HepG2 (cell line): ENCODE results near the gene ZDHHC8. TPM values are rescaled to one million over a fixed set of nuclear protein-coding genes. Genes with fewer than 3 reads are reported as not detected.

ENCODE experiments used
- ATAC-seq: fragments of 200-7000 bp; cut with Tn5 transposase; 3 replicates; pipeline ENCODE4 v1.9.1; 2020; ENCODE audit warnings: mild to moderate bottlenecking, moderate library complexity
- BruUV-seq: library from RNA; stranded (reverse); fragments of 400-500 nt; replicated peaks from 2 replicates; lab custom pipeline; 2021; lab: Mats Ljungman, UMichigan
- CTCF ChIA-PET: fragments of 300-600 bp; formaldehyde crosslinking; extraction: SDS; loops from one replicate; lab custom pipeline; 2021; ENCODE audit warnings: low total read pairs, inconsistent platforms, low intra/inter-chr PET ratio; lab: Yijun Ruan, JAX
- POLR2A ChIA-PET: fragments of 350-600 bp; sonication (Branson Sonifier 250); formaldehyde crosslinking; loops from one replicate; lab custom pipeline; 2020; ENCODE audit warnings: antibody characterized with exemption, inconsistent platforms; lab: Yijun Ruan, JAX
- DNase-seq: peaks from one replicate; pipeline ENCODE4 v3.0.0-alpha.2; 2015; ENCODE audit warnings: low spot score
- FAIRE-seq: peaks from 3 replicates; lab custom pipeline; 2011; peaks lifted over from hg19 to GRCh38; lab: Jason Lieb, UNC
- H2AFZ ChIP-seq: one replicate; pipeline ENCODE4 v1.6.1; 2011; ENCODE audit warnings: low read length, inconsistent platforms
- H3K27ac ChIP-seq: fragments of 300-600 bp; 3 replicates; pipeline ENCODE4 v1.8.0; 2011; ENCODE audit warnings: mixed run types, mild to moderate bottlenecking, mixed read lengths, low read length, inconsistent platforms; ENCODE audit not compliant: insufficient read depth; ENCODE audit errors: extremely low read length
- H3K27me3 ChIP-seq, 2 experiments: fragments of 200-600 bp in 1 of 2; 2 replicates in 1 of 2; 3 replicates in 1 of 2; pipeline versions ENCODE4 v1.6.0 to v1.8.0; 2011; ENCODE audit warnings: low read length in 2 of 2, mild to moderate bottlenecking in 2 of 2, moderate library complexity in 2 of 2, inconsistent platforms in 1 of 2; ENCODE audit not compliant: insufficient read depth in 2 of 2, control insufficient read depth in 1 of 2
- H3K36me3 ChIP-seq, 2 experiments: fragments of 200-600 bp in 1 of 2; replicated peaks in 1 of 2; 2 replicates in 1 of 2; 3 replicates in 1 of 2; pipeline versions ENCODE4 v1.5.1 to v1.8.0; 2011; ENCODE audit warnings: low read length in 2 of 2, inconsistent platforms in 1 of 2; ENCODE audit not compliant: insufficient read depth in 2 of 2, control insufficient read depth in 1 of 2
- H3K4me1 ChIP-seq: 2 replicates; pipeline ENCODE4 v1.5.1; 2012; ENCODE audit warnings: low read length, inconsistent platforms; ENCODE audit not compliant: insufficient read depth
- H3K4me2 ChIP-seq: 2 replicates; pipeline ENCODE4 v1.6.0; 2011; ENCODE audit warnings: low read depth, low read length, inconsistent platforms
- H3K4me3 ChIP-seq, 3 experiments: fragments of 200-600 bp in 1 of 3; sonication (generic), shearing (Covaris generic) in 1 of 3; replicated peaks in 1 of 3; 2 replicates each; pipeline ENCODE4 v1.5.1; 2011 to 2016; ENCODE audit warnings: low read length in 3 of 3, inconsistent platforms in 2 of 3, low read depth in 2 of 3, mild to moderate bottlenecking in 2 of 3, control low read depth in 1 of 3, mixed read lengths in 1 of 3; ENCODE audit not compliant: insufficient read depth in 1 of 3
- H3K79me2 ChIP-seq: one replicate; pipeline ENCODE4 v1.6.1; 2011; ENCODE audit warnings: low read length, inconsistent platforms; ENCODE audit not compliant: insufficient read depth
- H3K9ac ChIP-seq: 2 replicates; pipeline ENCODE4 v1.6.0; 2011; ENCODE audit warnings: mild to moderate bottlenecking, low read depth, low read length, inconsistent platforms; ENCODE audit not compliant: insufficient read depth
- H3K9me3 ChIP-seq: 2 replicates; pipeline ENCODE4 v1.5.1; 2012; ENCODE audit warnings: mild to moderate bottlenecking, low read length
- H4K20me1 ChIP-seq: 2 replicates; pipeline ENCODE4 v1.6.0; 2011; ENCODE audit warnings: inconsistent platforms, mild to moderate bottlenecking, low read length, moderate library complexity; ENCODE audit not compliant: insufficient read depth
- DMTF1 ChIP-seq: sonication (generic); formaldehyde crosslinking; IDR thresholded peaks from 2 replicates; pipeline ENCODE4 v1.4.0; 2020; ENCODE audit warnings: mild to moderate bottlenecking, missing genetic modification reagents
- HOXA7 ChIP-seq: sonication (generic); formaldehyde crosslinking; IDR thresholded peaks from 2 replicates; pipeline ENCODE4 v1.8.1; 2022; ENCODE audit warnings: mild to moderate bottlenecking, missing genetic modification reagents, moderate library complexity
- KMT2A ChIP-seq: sonication (generic); formaldehyde crosslinking; IDR thresholded peaks from 2 replicates; pipeline ENCODE4 v1.4.0; 2020; ENCODE audit warnings: missing genetic modification reagents
- MAFK ChIP-seq, 2 experiments: IDR thresholded peaks in 1 of 2; conservative IDR thresholded peaks in 1 of 2; 2 replicates each; pipeline ENCODE4 v1.6.1; 2011; ENCODE audit warnings: improper control_type of control experiment in 2 of 2, low read length in 2 of 2
- MTF2 ChIP-seq: sonication (generic); formaldehyde crosslinking; IDR thresholded peaks from 2 replicates; pipeline ENCODE4 v1.5.0; 2020; ENCODE audit warnings: missing genetic modification reagents, borderline replicate concordance
- SPEN ChIP-seq: sonication (generic); formaldehyde crosslinking; IDR thresholded peaks from 2 replicates; pipeline ENCODE4 v1.5.1; 2020; ENCODE audit warnings: low read depth, mild to moderate bottlenecking, missing genetic modification reagents
- TMF1 ChIP-seq: sonication (generic); formaldehyde crosslinking; IDR thresholded peaks from 2 replicates; pipeline ENCODE4 v1.8.1; 2022; ENCODE audit warnings: low read depth, missing genetic modification reagents
- ZNF251 ChIP-seq: sonication (generic); formaldehyde crosslinking; IDR thresholded peaks from 2 replicates; pipeline ENCODE4 v1.9.0; 2021; ENCODE audit warnings: mild to moderate bottlenecking, missing genetic modification reagents
- ZNF326 ChIP-seq: sonication (generic); formaldehyde crosslinking; IDR thresholded peaks from 2 replicates; pipeline ENCODE4 v1.4.0; 2020; ENCODE audit warnings: missing genetic modification reagents, borderline replicate concordance
- ZNF460 ChIP-seq: sonication (generic); formaldehyde crosslinking; IDR thresholded peaks from 2 replicates; pipeline ENCODE4 v1.5.1; 2020; ENCODE audit warnings: missing genetic modification reagents, mild to moderate bottlenecking, borderline replicate concordance
- ZNF607 ChIP-seq: sonication (generic); formaldehyde crosslinking; IDR thresholded peaks from 2 replicates; pipeline ENCODE4 v1.5.1; 2020; ENCODE audit warnings: missing genetic modification reagents, mild to moderate bottlenecking, borderline replicate concordance
- WGBS: methylation state at CpG from one replicate; pipeline ENCODE4 v1.1.6; 2017; ENCODE audit warnings: low lambda C conversion rate; 5-methylcytosine and 5-hydroxymethylcytosine counted together
- in situ Hi-C: cut with HindIII; loops from 2 replicates; pipeline ENCODE4 v1.10.0; 2017; ENCODE audit warnings: low pct_unique_long_range_greater_than_20kb; ENCODE audit not compliant: extremely low pct_ligation_motif_present
- intact Hi-C: fragments of 100-400 bp; cut with micrococcal nuclease; formaldehyde crosslinking; loops from one replicate; pipeline ENCODE4 v1.10.0; 2022; ENCODE audit not compliant: unreplicated experiment
- polyA plus RNA-seq, 8 experiments: library from polyadenylated mRNA; depleted of rRNA in 3 of 8; stranded (reverse) in 7 of 8; unstranded in 1 of 8; fragments of >200 nt; fragmentation: Illumina TruSeq in 4 of 8; extraction: Trizol in 4 of 8; gene quantifications; 2 replicates each; pipeline versions ENCODE4 v1.2.1 to v1.2.3, GENCODE V29; 2011 to 2016; ENCODE audit warnings: low read depth in 4 of 8, missing spikeins in 1 of 8, mixed read lengths in 1 of 8; ENCODE audit not compliant: insufficient read depth in 1 of 8
- total RNA-seq, 5 experiments: library from RNA; depleted of rRNA; stranded (reverse); fragments of >200 nt; fragmentation: Illumina TruSeq; extraction: Trizol; gene quantifications; 2 replicates each; pipeline ENCODE4 v1.2.3, GENCODE V29; 2016; ENCODE audit warnings: low read depth in 1 of 5
- TF ChIP-seq, protein P1 (sequence below): sonication (generic); formaldehyde crosslinking; IDR thresholded peaks from 2 replicates; pipeline ENCODE4 v1.5.1; 2020; ENCODE audit warnings: missing genetic modification reagents, mild to moderate bottlenecking, borderline replicate concordance
- TF ChIP-seq, protein P2 (sequence below): sonication (generic); formaldehyde crosslinking; conservative IDR thresholded peaks from 2 replicates; pipeline ENCODE4 v1.8.0; 2022; ENCODE audit warnings: missing genetic modification reagents

ZDHHC8 gene
- total and polyA plus RNA-seq, 2 of the 13 experiments (the other 11 are each of a cell fraction or from before 2014, with no cell fraction given) = 7.5 to 21.3 TPM

- intact Hi-C loops = no loop called here
- peaks cover 17% of the 10 kb centered on the region for H3K79me2 ChIP-seq
- POLR2A ChIA-PET = no interaction called here
Observed at GRCh38 chr22:20137113-20137512, 5.5 kb downstream of the ZDHHC8 start.

DNA sequence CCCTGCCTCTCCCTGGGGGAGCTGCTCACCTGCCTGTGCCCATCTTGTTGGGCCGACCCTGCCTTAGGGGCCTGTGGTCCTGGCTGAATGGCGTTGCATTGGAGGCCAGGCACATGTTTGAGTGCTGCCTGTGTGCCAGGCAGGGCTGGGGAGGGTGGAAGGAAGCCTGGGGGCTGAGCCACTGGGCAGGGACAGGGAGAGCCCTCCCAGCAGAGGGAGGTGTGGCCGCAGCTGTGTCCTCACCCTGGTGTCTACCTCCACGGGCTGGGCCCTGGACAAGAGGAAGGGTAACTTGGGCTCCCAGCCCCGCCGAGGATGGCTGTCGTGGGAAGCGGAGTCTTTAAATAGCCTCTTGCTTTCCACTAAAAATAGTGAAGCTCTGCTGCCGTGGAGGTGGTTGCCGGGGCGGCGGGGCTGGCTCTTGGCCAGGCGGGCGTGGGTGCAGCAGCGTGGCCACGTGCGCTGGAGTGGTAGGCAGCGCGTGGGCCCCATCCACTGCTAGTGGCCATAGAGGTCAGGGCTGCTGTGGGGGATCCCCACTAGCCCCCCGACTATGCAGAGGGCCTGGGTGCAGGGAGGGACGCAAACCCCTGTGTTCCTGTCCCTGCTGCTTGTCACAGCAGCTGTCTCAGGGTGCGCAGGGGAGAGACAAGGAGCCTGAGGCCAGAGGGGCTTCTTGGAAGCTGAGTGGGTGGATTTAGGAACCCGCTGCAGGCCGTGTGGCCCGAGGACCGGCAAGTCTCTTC is 6.2 kb downstream of the ZDHHC8 start:
- no peak overlapping the region for H3K27ac ChIP-seq
- in situ Hi-C loops = no loop called here
- WGBS = 95% methylated on average over 23 of the region's 26 CpGs
- ATAC-seq = no peak
- H3K79me2 ChIP-seq = peaks cover 12% of the 10 kb centered on the region
- no peak overlapping the region for H3K4me3 ChIP-seq
- 0 out of 2 replicates have a peak, but pooled peaks cover 6% of the 10 kb centered on the region for H4K20me1 ChIP-seq
- peaks cover 1 to 5% of the 10 kb centered on the region in 2 experiments; a peak in 2 of 5 replicates for H3K36me3 ChIP-seq
- intact Hi-C loops = no loop called here
- H3K9me3 ChIP-seq = no peaks in the 10 kb centered on the region
- no peak overlapping the region for H2AFZ ChIP-seq
- no peak overlapping the region for H3K4me2 ChIP-seq
- no peak overlapping the region for H3K9ac ChIP-seq
- FAIRE-seq = no peak
- peaks cover 6% of the 10 kb centered on the region; the same call in 1 of the 2 replicates for H3K4me1 ChIP-seq
- no peak for DNase-seq
- H3K27me3 ChIP-seq = no peaks in the 10 kb centered on the region
- ChIA-PET POLR2A (no interaction called here), CTCF (no interaction called here)
- no TSS peak for BruUV-seq
- TF ChIP-seq KMT2A (CRISPR knock-in tag) (no peak), TMF1 (no peak), HOXA7 (CRISPR knock-in tag) (no peak), MTF2 (no peak), DMTF1 (no peak), ZNF251 (CRISPR knock-in tag) (no peak), ZNF607 (CRISPR knock-in tag) (no peak), MAFK (conservative IDR thresholded peaks at IDR 0.05 in 1 of 2, IDR thresholded peaks at IDR 0.05 in 1 of 2; ENCODE audit: low read length in 2 of 2) (no peak)
- TF ChIP-seq, protein P1, sequence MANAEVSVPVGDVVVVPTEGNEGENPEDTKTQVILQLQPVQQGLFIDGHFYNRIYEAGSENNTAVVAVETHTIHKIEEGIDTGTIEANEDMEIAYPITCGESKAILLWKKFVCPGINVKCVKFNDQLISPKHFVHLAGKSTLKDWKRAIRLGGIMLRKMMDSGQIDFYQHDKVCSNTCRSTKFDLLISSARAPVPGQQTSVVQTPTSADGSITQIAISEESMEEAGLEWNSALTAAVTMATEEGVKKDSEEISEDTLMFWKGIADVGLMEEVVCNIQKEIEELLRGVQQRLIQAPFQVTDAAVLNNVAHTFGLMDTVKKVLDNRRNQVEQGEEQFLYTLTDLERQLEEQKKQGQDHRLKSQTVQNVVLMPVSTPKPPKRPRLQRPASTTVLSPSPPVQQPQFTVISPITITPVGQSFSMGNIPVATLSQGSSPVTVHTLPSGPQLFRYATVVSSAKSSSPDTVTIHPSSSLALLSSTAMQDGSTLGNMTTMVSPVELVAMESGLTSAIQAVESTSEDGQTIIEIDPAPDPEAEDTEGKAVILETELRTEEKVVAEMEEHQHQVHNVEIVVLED (CRISPR knock-in tag) = no peak
- TF ChIP-seq, protein P2, sequence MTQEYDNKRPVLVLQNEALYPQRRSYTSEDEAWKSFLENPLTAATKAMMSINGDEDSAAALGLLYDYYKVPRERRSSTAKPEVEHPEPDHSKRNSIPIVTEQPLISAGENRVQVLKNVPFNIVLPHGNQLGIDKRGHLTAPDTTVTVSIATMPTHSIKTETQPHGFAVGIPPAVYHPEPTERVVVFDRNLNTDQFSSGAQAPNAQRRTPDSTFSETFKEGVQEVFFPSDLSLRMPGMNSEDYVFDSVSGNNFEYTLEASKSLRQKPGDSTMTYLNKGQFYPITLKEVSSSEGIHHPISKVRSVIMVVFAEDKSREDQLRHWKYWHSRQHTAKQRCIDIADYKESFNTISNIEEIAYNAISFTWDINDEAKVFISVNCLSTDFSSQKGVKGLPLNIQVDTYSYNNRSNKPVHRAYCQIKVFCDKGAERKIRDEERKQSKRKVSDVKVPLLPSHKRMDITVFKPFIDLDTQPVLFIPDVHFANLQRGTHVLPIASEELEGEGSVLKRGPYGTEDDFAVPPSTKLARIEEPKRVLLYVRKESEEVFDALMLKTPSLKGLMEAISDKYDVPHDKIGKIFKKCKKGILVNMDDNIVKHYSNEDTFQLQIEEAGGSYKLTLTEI (CRISPR knock-in tag) = no peak

More at GRCh38 chr22:20137113-20137512, 5.5 kb downstream of the ZDHHC8 start:
- Histone ChIP-seq H2AFZ (no peak overlapping the region), H3K4me1 (peaks cover 13% of the 10 kb centered on the region; the same call in 1 of the 2 replicates), H3K27me3 (no peaks in the 10 kb centered on the region), H3K4me3 (no peak overlapping the region), H3K9ac (no peak overlapping the region), H3K27ac (no peak overlapping the region), H3K36me3 (peaks cover 1 to 5% of the 10 kb centered on the region in 2 experiments; a peak in 2 of 5 replicates), H3K4me2 (no peak overlapping the region), H3K9me3 (no peaks in the 10 kb centered on the region), H4K20me1 (0 out of 2 replicates have a peak, but pooled peaks cover 6% of the 10 kb centered on the region)
- no TSS peak for BruUV-seq
- FAIRE-seq (no peak), DNase-seq (no peak)
- 93% methylated on average over 3 of the region's 13 CpGs for WGBS
- CTCF ChIA-PET = no interaction called here
- no peak for TF ChIP-seq ZNF460 (CRISPR knock-in tag)
- TF ChIP-seq ZNF326 (CRISPR knock-in tag) = no peak
- no peak for TF ChIP-seq SPEN (CRISPR knock-in tag)
- TF ChIP-seq, all 625 proteins: peak for 0
- in situ Hi-C loops = no loop called here
- no peak for ATAC-seq
